Measurements from ENCODE around the gene FAM47C.
"Not testable (repeated sequence)": the region's sequence is repeated elsewhere in the genome, so short reads cannot be mapped to it uniquely, and the experiment has no call there.

FAM47C gene

GRCh38 chrX:37008182-37008581 lies at the start of gene FAM47C:
TSS of gene FAM47C (plus strand) at chrX:37008366. CDS start at chrX:37008411, 45 bp downstream.
- not testable (repeated sequence) for DNase-seq

DNA sequence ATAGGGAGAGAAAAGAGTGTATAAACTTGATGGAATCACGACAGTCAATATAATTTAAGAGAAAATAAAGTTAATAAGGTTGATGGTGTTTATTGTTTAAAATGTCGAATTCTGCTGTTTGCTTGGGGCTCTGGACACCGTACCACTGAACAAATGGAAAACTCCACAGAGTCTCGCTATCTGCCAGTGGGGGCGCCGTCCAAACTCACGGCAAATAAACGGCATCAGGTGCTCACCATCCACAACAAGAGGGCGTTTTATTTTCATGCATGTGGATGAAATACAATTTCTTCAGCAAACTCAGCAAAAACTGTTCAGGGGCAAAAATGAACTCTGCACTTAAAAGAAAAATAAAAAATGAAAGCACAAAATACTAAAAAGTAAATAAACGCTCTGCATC lies 46.6 kb upstream of the FAM47C start:
- DNase-seq = no peak

DNA sequence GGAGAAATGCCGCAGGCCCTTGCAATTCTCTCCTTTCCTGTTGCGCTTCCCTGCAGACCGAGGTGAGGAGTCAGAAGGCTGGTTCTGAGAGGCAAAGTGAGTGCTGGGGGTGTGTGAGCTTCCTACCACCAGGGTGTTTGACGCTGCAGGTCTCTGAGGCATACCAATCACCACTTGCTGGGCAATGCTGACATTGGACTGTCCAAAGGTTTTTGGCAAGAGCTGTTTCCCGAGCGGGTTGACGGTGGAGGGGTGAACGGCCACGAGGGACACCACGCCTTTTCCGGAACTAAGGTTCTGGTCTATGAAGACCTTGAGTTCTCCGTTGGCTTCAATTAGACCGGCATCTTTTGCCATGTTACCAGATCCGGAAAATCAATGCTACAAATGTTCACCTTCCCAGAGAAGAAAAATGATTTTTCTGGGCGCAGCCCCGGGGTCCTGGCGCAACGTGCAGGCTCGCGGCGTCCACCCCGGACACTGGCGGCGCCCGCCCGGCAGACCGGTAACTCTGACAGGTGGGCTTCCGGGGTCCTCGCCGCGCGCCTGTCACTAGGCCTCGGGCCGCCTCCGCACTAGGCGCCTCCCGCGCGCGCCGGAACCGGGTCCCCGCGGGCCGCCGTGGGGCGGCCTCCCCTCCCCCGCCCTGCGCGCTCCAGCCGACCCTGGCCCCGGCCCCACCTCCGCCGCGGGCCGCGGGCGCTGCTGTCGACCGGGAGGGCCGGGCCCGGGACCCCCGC lies 44.9 kb upstream of the FAM47C start:
- DNase-seq = no peak

- DNase-seq = no peak
Measured at GRCh38 chrX:36963852-36964251, 44.3 kb upstream of the FAM47C start.

GRCh38 chrX:36973575-36973974 lies 34.6 kb upstream of the FAM47C start:
- DNase-seq = no peak

DNA sequence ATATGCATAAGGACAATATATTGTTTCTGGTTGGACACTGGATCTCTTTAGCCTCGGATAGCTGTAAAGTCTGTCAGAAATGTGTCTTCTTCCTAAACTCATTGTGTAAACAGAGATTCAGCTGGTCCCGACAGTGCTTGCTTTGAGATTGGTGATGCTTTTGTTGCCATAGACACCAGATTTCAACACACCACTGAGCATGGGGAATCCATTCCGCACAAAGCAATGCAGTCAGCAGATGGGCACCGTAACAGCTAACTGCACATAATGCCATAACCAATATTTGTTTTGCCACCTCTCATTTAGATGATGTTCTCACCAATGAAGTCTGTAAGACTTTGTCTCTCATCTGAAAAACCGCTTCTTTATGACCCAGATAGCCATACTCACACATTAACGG lies 33.3 kb upstream of the FAM47C start:
- no peak for DNase-seq

DNA sequence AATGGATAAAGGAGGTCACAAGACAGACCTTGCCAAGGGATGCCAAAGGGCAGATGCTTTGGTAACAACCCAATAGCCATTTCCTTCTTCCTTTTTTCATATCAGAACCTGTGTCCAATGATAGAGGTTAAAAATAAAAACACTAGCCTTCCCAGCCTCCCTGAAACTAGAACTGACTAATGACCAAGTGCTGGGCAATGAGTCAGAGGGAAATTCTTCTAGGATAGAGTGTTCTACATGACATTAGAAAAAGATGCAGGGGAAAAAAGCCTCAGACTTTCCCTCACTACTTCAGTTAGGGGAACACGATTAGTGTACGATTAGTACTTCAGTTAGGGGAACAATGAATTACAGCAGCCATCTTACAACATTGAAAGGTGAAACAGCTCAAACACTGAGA lies 29.3 kb upstream of the FAM47C start:
- DNase-seq = no peak

DNA sequence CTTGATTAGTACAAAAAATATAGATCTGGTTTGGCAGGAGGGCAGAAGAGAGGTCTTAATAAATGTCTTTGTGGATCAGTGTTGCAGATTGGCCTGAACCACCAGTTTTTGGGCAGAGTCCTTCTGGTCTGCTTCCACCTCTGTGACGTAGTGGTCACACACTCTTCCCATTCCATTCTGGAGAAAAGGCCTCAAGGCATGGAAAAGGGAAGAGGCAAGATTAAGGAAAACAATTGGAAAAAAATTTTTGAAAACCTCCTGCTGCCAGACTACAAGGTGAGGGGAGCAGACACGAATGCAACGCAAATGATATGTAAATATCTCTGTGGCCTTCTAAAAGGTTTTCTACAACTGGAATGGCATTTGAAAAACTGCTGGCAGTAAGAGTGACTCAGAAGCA lies 24.3 kb upstream of the FAM47C start:
- DNase-seq = no peak

GRCh38 chrX:36985416-36986209 lies 22.6 kb upstream of the FAM47C start:
- DNase-seq = not testable (repeated sequence)

GRCh38 chrX:36986231-36986630 lies 21.9 kb upstream of the FAM47C start:
- no peak for DNase-seq

DNA sequence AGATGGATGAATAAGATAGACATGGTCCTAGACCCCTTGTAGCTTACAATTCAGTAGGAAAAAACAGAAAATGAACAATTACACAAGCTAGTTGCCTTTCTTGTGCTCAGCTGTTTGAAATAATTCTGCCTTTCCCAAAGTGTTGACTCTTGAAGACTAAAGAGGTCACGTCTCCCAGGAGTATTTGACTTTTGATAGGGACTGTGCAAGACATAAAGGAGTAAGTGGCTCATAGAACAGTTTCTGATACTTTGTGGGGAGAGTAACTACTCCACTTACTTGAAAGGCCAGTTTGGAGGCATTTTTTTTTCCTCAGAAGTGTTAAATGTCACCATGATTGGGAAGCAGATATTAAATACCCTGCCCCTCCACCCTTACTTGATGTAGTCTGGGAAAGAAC lies 21.0 kb upstream of the FAM47C start:
- not testable (repeated sequence) for DNase-seq

DNA sequence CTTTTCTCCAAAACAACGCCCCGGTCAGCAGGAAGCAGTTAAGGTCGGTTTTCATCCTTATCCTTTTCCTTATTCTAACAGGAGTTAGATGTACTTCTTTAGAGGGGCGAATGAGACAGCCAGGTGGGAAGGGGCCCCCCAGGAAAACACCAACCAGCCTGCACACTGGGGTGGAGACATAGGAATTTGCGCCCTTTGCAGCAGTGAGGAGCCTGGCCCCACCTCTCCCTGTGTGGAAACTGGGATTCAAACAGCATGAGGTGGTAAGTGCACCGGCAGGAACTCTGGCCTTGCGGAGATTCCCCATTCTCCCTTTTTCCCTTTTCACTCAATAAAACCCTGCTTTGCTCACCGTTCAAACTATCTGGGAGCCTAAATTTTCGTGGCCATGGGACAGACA lies 8.0 kb upstream of the FAM47C start:
- DNase-seq = no peak

GRCh38 chrX:37010496-37010895 lies 2.3 kb downstream of the FAM47C start:
- DNase-seq = no peak

DNA sequence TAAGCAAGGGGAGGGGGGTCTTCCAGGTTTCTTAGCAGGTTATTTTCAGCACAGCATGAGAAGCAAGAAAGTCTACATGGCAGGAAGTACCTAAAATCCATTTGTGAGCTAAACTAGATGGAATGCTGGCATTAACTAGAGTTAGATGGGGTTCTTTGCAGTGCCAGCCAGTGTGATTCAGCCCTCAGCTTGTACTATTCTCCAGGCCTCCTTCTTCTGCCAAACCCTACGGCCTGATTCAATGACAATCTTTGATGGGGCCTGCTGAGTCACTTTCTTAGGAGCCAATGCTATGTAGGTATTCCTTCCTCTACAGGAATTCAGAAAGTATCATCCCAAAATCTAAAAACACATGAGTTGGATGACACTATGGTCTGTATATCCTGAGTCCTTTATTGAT lies 26.1 kb downstream of the FAM47C start:
- not testable (repeated sequence) for DNase-seq

DNA sequence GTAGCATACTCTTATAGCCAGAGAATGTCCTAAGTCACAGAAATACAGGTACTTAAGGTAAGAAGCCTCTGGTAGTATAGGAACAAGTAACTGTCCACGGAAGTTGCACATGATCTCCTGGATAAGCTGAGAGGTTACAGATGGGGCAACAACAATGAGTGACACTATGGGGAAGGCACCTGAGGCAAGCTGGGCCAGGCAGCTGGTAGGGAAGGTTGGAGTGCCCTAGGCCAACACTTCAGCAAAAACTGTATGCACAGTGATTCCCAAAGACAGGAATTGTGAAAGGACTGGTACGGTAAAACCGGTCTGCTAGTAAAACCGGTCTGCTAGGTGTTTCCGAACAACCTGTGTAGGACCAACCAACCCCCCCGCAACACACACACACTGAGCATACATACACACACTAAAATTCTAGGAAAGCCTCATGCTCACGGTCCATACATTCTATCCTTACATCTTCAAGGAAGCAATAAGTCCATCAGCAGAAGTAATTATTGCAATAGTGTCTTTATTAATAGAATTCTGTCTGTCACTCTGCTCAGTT lies 28.6 kb downstream of the FAM47C start:
- DNase-seq = not testable (repeated sequence)

GRCh38 chrX:37038814-37039213 lies 30.6 kb downstream of the FAM47C start:
- not testable (repeated sequence) for DNase-seq

GRCh38 chrX:37042956-37043885 lies 35.1 kb downstream of the FAM47C start:
- not testable (repeated sequence) for DNase-seq

DNA sequence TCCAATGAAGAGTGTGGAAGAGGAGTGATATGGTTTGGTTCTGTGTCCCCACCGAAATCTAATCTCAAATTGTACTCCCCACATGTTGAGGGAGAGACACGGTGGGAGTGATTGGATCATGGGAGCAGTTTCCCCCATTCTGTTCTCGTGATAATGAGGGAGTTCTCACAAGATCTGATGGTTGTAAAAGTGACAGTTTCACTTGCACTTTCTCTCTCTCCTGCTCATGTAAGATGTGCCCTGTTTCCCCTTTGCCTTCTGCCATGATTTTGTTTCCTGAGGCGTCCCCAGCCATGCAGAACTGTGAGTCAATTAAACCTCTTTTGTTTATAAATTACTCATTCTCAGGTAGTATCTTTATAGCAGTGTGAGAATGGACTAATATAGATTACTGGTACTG lies 39.6 kb downstream of the FAM47C start:
- no peak for DNase-seq

- DNase-seq = not testable (repeated sequence)
Measured at GRCh38 chrX:37057572-37057971, 49.4 kb downstream of the FAM47C start.

GRCh38 chrX:37060999-37061398 lies 52.8 kb downstream of the FAM47C start:
- DNase-seq = peak; percentile 45
